ENCODE measurements around the gene KCNMA1. TPM values are rescaled to one million over a fixed set of nuclear protein-coding genes. Genes with fewer than 3 reads are reported as not detected.
A peak's percentile ranks its signal among the peaks of the same experiment; 100 is the strongest.

Gene KCNMA1
- polyA plus RNA-seq, 1 experiment: 21.4 TPM

- Histone ChIP-seq H3K4me3 (ENCODE audit: low read depth, low read length) (no peak overlapping the region), H3K36me3 (ENCODE audit: control insufficient read depth, insufficient read depth, low read length) (no peaks in the 10 kb centered on the region), H3K27me3 (ENCODE audit: control insufficient read depth, insufficient read depth, low read length) (no peaks in the 10 kb centered on the region)
- ChIA-PET POLR2A (no interaction called here), CTCF (interaction anchor here (0.9 to 6.7 kb wide), 20 partner anchors 9 to 363 kb away, joined by 3 to 69 read pairs (median 4); no protein-coding TSS in a partner anchor)
- DNase-seq (ENCODE audit: low read depth): no peak
- TF ChIP-seq, protein P1, sequence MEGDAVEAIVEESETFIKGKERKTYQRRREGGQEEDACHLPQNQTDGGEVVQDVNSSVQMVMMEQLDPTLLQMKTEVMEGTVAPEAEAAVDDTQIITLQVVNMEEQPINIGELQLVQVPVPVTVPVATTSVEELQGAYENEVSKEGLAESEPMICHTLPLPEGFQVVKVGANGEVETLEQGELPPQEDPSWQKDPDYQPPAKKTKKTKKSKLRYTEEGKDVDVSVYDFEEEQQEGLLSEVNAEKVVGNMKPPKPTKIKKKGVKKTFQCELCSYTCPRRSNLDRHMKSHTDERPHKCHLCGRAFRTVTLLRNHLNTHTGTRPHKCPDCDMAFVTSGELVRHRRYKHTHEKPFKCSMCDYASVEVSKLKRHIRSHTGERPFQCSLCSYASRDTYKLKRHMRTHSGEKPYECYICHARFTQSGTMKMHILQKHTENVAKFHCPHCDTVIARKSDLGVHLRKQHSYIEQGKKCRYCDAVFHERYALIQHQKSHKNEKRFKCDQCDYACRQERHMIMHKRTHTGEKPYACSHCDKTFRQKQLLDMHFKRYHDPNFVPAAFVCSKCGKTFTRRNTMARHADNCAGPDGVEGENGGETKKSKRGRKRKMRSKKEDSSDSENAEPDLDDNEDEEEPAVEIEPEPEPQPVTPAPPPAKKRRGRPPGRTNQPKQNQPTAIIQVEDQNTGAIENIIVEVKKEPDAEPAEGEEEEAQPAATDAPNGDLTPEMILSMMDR (IDR thresholded peaks at IDR 0.05; ENCODE audit: insufficient read depth, low read depth, low read length): no peak
Measured at GRCh38 chr10:77393411-77393810, 244.2 kb downstream of the KCNMA1 start.

DNA sequence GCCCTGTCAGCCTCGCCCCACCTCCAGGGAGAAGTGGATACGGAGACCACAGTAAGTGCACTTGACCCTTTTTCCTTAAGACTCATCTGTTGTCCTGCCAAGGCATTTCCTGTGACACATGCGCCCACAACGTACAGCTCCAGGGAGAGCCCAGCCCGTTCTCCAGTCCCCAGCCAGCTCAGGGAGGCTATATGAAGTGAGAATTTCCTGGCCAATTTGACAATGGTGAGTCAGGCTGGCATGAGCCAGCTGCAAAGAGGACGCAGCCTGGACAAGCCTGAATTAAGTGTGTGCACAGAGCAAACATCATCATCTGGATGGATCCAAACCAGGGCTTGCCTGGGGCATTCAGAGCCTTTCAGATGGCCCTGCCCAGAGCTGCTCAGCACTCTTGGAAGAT is 244.8 kb downstream of the KCNMA1 start:
- H3K4me3 ChIP-seq (ENCODE audit: low read depth, low read length): no peak overlapping the region
- DNase-seq (ENCODE audit: low read depth): peak; percentile 88
- H3K36me3 ChIP-seq (ENCODE audit: control insufficient read depth, insufficient read depth, low read length): no peaks in the 10 kb centered on the region
- no peaks in the 10 kb centered on the region for H3K27me3 ChIP-seq (ENCODE audit: control insufficient read depth, insufficient read depth, low read length)
- POLR2A ChIA-PET: interaction anchor here (0.6 kb wide), 1 partner anchor 45 kb away, joined by 3 read pairs; no protein-coding TSS in a partner anchor
- CTCF ChIA-PET: interaction anchor here (0.5 to 6.7 kb wide), 36 partner anchors 9 to 364 kb away, joined by 3 to 69 read pairs (median 4); no protein-coding TSS in a partner anchor
- TF ChIP-seq, protein P1 (IDR thresholded peaks at IDR 0.05; ENCODE audit: insufficient read depth, low read depth, low read length): no peak

DNA sequence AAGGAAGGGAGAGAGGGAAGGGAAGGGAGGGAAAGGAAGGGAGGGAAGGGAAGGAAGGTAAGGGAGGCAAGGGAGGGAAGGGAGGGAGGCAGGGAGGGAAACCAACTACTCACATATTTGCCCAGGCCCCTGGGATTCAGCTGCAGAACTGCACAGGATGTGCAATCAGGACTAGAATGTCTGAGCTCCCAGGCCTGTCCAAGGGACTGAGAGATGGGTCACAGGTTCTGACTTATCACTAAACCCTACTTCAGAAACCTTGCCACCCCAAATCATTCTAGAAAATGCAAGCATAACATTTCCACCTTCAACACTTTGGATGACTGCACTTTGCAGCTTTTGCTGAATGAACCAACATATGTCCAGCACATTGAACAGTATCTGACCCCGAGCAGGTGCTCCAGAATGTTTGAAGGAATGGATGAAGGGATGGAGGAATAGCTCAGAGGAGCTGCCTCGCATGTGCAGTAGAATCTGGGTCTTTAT is 245.3 kb downstream of the KCNMA1 start:
- Histone ChIP-seq H3K36me3 (ENCODE audit: control insufficient read depth, insufficient read depth, low read length) (no peaks in the 10 kb centered on the region), H3K4me3 (ENCODE audit: low read depth, low read length) (no peak overlapping the region), H3K27me3 (ENCODE audit: control insufficient read depth, insufficient read depth, low read length) (no peaks in the 10 kb centered on the region)
- CTCF ChIA-PET: interaction anchor here (0.8 to 6.7 kb wide), 44 partner anchors 8 to 364 kb away, joined by 3 to 69 read pairs (median 4); partner anchors contain the start of gene KCNMA1
- TF ChIP-seq, protein P1 (IDR thresholded peaks at IDR 0.05; ENCODE audit: insufficient read depth, low read depth, low read length): no peak
- no peak for DNase-seq (ENCODE audit: low read depth)
- POLR2A ChIA-PET: interaction anchor here (0.6 kb wide), 2 partner anchors 44 to 393 kb away, joined by 3 to 6 read pairs; no protein-coding TSS in a partner anchor

- Histone ChIP-seq H3K27me3 (ENCODE audit: control insufficient read depth, insufficient read depth, low read length) (no peaks in the 10 kb centered on the region), H3K36me3 (ENCODE audit: control insufficient read depth, insufficient read depth, low read length) (no peaks in the 10 kb centered on the region), H3K4me3 (ENCODE audit: low read depth, low read length) (no peak overlapping the region)
- peak; percentile 51 for DNase-seq (ENCODE audit: low read depth)
- POLR2A ChIA-PET: interaction anchor here (0.6 kb wide), 1 partner anchor 393 kb away, joined by 6 read pairs; no protein-coding TSS in a partner anchor
- TF ChIP-seq, protein P1 (IDR thresholded peaks at IDR 0.05; ENCODE audit: insufficient read depth, low read depth, low read length): peak; percentile 80
- CTCF ChIA-PET: interaction anchor here (0.7 to 6.7 kb wide), 43 partner anchors 8 to 365 kb away, joined by 3 to 69 read pairs (median 4); partner anchors contain the start of gene KCNMA1
Measured at GRCh38 chr10:77391605-77392235, 245.9 kb downstream of the KCNMA1 start.

DNA sequence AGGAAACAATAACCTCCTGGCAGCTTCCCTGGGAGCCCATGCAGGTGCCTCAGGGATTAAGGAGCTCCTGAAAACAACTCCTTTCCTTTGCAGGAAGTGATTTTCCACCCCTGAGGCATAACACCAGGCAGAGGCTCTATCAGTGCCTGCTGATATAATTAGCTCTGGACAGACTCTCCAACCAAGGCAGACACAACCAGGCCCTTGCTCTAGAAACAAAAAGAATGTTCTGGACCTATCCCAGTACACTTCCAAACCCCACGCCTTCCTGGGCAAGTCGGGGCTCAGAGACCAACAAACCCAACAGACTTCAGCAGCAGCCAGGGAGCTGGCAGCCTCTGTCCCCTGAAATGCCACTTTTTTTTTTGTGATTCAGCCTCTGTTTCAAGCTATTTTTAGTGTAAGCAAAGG is 247.1 kb downstream of the KCNMA1 start:
- TF ChIP-seq, protein P1 (IDR thresholded peaks at IDR 0.05; ENCODE audit: insufficient read depth, low read depth, low read length): no peak
- Histone ChIP-seq H3K4me3 (ENCODE audit: low read depth, low read length) (no peak overlapping the region), H3K36me3 (ENCODE audit: control insufficient read depth, insufficient read depth, low read length) (no peaks in the 10 kb centered on the region), H3K27me3 (ENCODE audit: control insufficient read depth, insufficient read depth, low read length) (no peaks in the 10 kb centered on the region)
- CTCF ChIA-PET: interaction anchor here (0.6 to 6.7 kb wide), 16 partner anchors 13 to 251 kb away, joined by 3 to 69 read pairs (median 4); no protein-coding TSS in a partner anchor
- POLR2A ChIA-PET: no interaction called here
- DNase-seq (ENCODE audit: low read depth): no peak
